GM12892 (cell line): ENCODE measurements around the gene LSM14A.

Source experiments
- POLR2A ChIP-seq: IDR thresholded peaks from 2 replicates; pipeline ENCODE4 v1.6.1; 2011; ENCODE audit warnings: low read depth, low read length, control low read depth
- POLR2AphosphoS5 ChIP-seq: IDR thresholded peaks from 2 replicates; pipeline ENCODE4 v1.6.1; 2011; ENCODE audit warnings: low read depth, low read length, control low read depth
- TAF1 ChIP-seq: IDR thresholded peaks from 2 replicates; pipeline ENCODE4 v1.6.1; 2011; ENCODE audit warnings: low read depth, mild to moderate bottlenecking, control low read depth, low read length, borderline replicate concordance

DNA sequence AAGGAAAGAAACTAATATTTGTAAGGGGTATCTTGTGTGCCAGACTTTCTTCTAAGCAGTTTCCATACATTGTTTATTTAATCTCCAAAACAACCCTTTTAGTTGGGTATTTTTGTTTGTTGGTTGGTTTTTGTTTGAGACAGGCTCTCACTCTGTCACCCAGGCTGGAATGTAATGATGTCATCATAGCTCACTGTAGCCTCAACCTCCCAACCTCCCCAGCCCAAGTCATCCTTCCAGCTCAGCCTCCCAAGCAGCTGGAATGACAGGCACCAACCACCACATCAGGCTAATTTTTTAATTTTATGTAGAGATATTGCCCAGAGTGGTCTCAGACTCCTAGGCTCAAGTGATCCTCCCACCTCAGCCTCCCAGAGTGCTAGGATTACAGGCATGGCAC, 41.2 kb upstream of the LSM14A start:
- TF ChIP-seq POLR2A, result no peak
- no peak for TF ChIP-seq POLR2AphosphoS5
- TF ChIP-seq TAF1, result no peak
